ENCODE data around the gene FAM168A. TPM values are rescaled to one million over a fixed set of nuclear protein-coding genes. Genes with fewer than 3 reads are reported as not detected.

The FAM168A gene
- total and polyA plus RNA-seq, 4 donors, result 4.8 to 14.6 (median 9.1) TPM

DNA sequence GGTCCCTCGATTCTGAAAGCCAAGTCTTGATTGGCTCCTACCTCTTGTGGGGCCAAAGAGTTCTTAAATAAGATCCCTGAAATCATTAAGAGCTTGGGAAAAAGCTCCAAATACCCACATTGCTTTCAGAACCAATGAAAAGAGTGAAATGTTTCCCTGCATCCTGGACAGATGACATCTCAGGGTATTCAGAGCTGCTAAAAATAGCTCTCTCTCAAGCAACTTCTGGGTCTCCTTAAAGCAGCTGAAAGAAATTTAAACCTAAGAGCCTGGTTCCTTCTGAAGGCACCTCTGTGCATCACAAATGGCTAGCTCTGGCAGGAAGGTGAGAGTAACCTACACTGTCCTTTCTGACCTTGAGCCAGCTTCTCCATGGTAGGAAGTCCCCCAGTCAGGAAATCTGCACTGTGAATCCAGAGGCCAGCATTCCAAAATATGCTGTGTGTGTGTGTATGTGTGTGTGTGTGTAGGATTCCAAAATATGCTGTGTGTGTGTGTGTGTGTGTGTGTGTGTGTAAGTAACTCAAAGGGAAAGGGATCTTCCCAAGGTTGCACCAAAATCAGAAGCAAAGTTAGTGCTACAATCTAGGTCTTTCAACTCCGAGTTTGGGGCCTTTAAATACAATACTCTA is 171.6 kb downstream of the FAM168A start:
- H3K27ac ChIP-seq (ENCODE audit: low read depth in 1 of 2, low read length in 2 of 2), result no peak overlapping the region
- H3K4me3 ChIP-seq (ENCODE audit: low read depth in 1 of 3, low read length in 3 of 3), result no peak overlapping the region
- H3K4me1 ChIP-seq (ENCODE audit: control insufficient read depth in 4 of 4, insufficient read depth in 4 of 4, low read length in 3 of 4), result peaks cover 0 to 2% (median 0%) of the 10 kb centered on the region in 4 donors
- H3K36me3 ChIP-seq (ENCODE audit: control insufficient read depth in 4 of 4, insufficient read depth in 3 of 4, low read depth in 1 of 4, low read length in 3 of 4), result peaks cover 0 to 2% (median under 1%) of the 10 kb centered on the region in 4 donors
- no peak for DNase-seq (ENCODE audit: low spot score)
- no peaks in the 10 kb centered on the region for H3K9me3 ChIP-seq (ENCODE audit: control insufficient read depth in 4 of 4, low read length in 3 of 4)
- no peak overlapping the region for H3K9ac ChIP-seq (ENCODE audit: low read depth in 1 of 2, low read length in 2 of 2)
- TF ChIP-seq ZBTB33 (IDR thresholded peaks at IDR 0.05) (no peak), REST (IDR thresholded peaks at IDR 0.05) (no peak), HNF4G (IDR thresholded peaks at IDR 0.05) (no peak), FOXA1 (IDR thresholded peaks at IDR 0.05) (no peak), YY1 (IDR thresholded peaks at IDR 0.05) (no peak), SP1 (IDR thresholded peaks at IDR 0.05) (no peak), NR2F2 (IDR thresholded peaks at IDR 0.05) (no peak), EGR1 (IDR thresholded peaks at IDR 0.05; ENCODE audit: low read depth in 2 of 2) (no peak), TAF1 (conservative IDR thresholded peaks at IDR 0.05) (no peak), FOXA2 (IDR thresholded peaks at IDR 0.05) (no peak), HNF4A (conservative IDR thresholded peaks at IDR 0.05) (no peak), GABPA (IDR thresholded peaks at IDR 0.05 in 1 of 2, conservative IDR thresholded peaks at IDR 0.05 in 1 of 2) (no peak), RAD21 (IDR thresholded peaks at IDR 0.05) (no peak), RXRA (IDR thresholded peaks at IDR 0.05) (no peak)
- TF ChIP-seq, protein P1, sequence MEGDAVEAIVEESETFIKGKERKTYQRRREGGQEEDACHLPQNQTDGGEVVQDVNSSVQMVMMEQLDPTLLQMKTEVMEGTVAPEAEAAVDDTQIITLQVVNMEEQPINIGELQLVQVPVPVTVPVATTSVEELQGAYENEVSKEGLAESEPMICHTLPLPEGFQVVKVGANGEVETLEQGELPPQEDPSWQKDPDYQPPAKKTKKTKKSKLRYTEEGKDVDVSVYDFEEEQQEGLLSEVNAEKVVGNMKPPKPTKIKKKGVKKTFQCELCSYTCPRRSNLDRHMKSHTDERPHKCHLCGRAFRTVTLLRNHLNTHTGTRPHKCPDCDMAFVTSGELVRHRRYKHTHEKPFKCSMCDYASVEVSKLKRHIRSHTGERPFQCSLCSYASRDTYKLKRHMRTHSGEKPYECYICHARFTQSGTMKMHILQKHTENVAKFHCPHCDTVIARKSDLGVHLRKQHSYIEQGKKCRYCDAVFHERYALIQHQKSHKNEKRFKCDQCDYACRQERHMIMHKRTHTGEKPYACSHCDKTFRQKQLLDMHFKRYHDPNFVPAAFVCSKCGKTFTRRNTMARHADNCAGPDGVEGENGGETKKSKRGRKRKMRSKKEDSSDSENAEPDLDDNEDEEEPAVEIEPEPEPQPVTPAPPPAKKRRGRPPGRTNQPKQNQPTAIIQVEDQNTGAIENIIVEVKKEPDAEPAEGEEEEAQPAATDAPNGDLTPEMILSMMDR (IDR thresholded peaks at IDR 0.05; ENCODE audit: low read depth, low read length, missing input control), result no peak
- TF ChIP-seq, protein P2, sequence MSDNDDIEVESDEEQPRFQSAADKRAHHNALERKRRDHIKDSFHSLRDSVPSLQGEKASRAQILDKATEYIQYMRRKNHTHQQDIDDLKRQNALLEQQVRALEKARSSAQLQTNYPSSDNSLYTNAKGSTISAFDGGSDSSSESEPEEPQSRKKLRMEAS (IDR thresholded peaks at IDR 0.05), result no peak
- TF ChIP-seq, protein P3, sequence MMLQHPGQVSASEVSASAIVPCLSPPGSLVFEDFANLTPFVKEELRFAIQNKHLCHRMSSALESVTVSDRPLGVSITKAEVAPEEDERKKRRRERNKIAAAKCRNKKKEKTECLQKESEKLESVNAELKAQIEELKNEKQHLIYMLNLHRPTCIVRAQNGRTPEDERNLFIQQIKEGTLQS (IDR thresholded peaks at IDR 0.05), result no peak
- 88% methylated on average over 2 of the region's 2 CpGs for WGBS
- H3K27me3 ChIP-seq (ENCODE audit: control insufficient read depth in 4 of 4, insufficient read depth in 4 of 4, low read length in 3 of 4), result no peaks in the 10 kb centered on the region

Measured in liver (tissue), 9 donors.